GM23338 (cell line): Measurements from ENCODE around the gene SNTG2. TPM values are rescaled to one million over a fixed set of nuclear protein-coding genes. Genes with fewer than 3 reads are reported as not detected.

Source experiments
- ATAC-seq: fragments of 200-7000 bp; cut with Tn5 transposase; 3 replicates; pipeline ENCODE4 v1.9.1; 2020
- DNase-seq: peaks from one replicate; pipeline ENCODE4 v3.0.0-alpha.2; 2015; ENCODE audit warnings: low spot score
- H2AFZ ChIP-seq: fragments of 200-600 bp; sonication (generic); 2 replicates; pipeline ENCODE4 v1.8.0; 2016; ENCODE audit warnings: antibody characterized with exemption, mild to moderate bottlenecking, moderate library complexity
- H3F3A ChIP-seq: fragments of 200-600 bp; sonication (generic); replicated peaks from 2 replicates; pipeline ENCODE4 v1.8.0; 2017; ENCODE audit warnings: antibody characterized with exemption, mixed run types, low read depth
- H3K27ac ChIP-seq: fragments of 200-600 bp; sonication (generic); 2 replicates; pipeline ENCODE4 v1.6.1; 2016; ENCODE audit warnings: low read depth
- H3K27me3 ChIP-seq: fragments of 200-600 bp; sonication (generic); 2 replicates; pipeline ENCODE4 v1.8.0; 2016; ENCODE audit warnings: mild to moderate bottlenecking, mixed run types, moderate library complexity; ENCODE audit not compliant: insufficient read depth
- H3K36me3 ChIP-seq: fragments of 200-600 bp; sonication (generic); 2 replicates; pipeline ENCODE4 v1.8.0; 2016; ENCODE audit warnings: mild to moderate bottlenecking; ENCODE audit not compliant: insufficient read depth
- H3K4me1 ChIP-seq: fragments of 200-600 bp; sonication (generic); 2 replicates; pipeline ENCODE4 v1.8.0; 2016; ENCODE audit warnings: mild to moderate bottlenecking, moderate library complexity; ENCODE audit not compliant: insufficient read depth
- H3K4me2 ChIP-seq: fragments of 200-600 bp; sonication (generic); 2 replicates; pipeline ENCODE4 v1.7.1; 2017; ENCODE audit warnings: mixed run types
- H3K4me3 ChIP-seq: fragments of 200-600 bp; sonication (generic); 2 replicates; pipeline ENCODE4 v1.6.1; 2016; ENCODE audit warnings: mixed run types
- H3K79me2 ChIP-seq: fragments of 200-600 bp; sonication (generic); replicated peaks from 2 replicates; pipeline ENCODE4 v1.8.0; 2017; ENCODE audit warnings: mild to moderate bottlenecking; ENCODE audit not compliant: insufficient read depth
- H3K9me2 ChIP-seq: fragments of 200-600 bp; sonication (generic); 2 replicates; pipeline ENCODE4 v1.8.0; 2017; ENCODE audit not compliant: insufficient read depth
- H4K20me1 ChIP-seq: fragments of 200-600 bp; sonication (generic); replicated peaks from 2 replicates; pipeline ENCODE4 v1.8.0; 2017; ENCODE audit warnings: mild to moderate bottlenecking; ENCODE audit not compliant: insufficient read depth
- H3K27ac Mint-ChIP-seq: 2 replicates; pipeline ENCODE4 v1.8.0; 2020; ENCODE audit warnings: inconsistent platforms, mild to moderate bottlenecking, moderate library complexity, mixed read lengths
- H3K27me3 Mint-ChIP-seq: 3 replicates; pipeline ENCODE4 v1.8.0; 2022; ENCODE audit warnings: low read depth, mild to moderate bottlenecking, moderate library complexity, mixed read lengths, inconsistent platforms; ENCODE audit not compliant: insufficient read depth, poor library complexity
- H3K36me3 Mint-ChIP-seq: 3 replicates; pipeline ENCODE4 v1.8.0; 2021; ENCODE audit warnings: low read depth, mild to moderate bottlenecking, inconsistent platforms, moderate library complexity, mixed read lengths
- H3K4me1 Mint-ChIP-seq: 3 replicates; pipeline ENCODE4 v1.8.0; 2020; ENCODE audit warnings: mild to moderate bottlenecking, inconsistent platforms, mixed read lengths
- H3K4me3 Mint-ChIP-seq: 3 replicates; pipeline ENCODE4 v1.8.0; 2021; ENCODE audit warnings: moderate library complexity, mild to moderate bottlenecking, inconsistent platforms, mixed read lengths
- H3K9me3 Mint-ChIP-seq: 3 replicates; pipeline ENCODE4 v1.8.0; 2020; ENCODE audit warnings: moderate library complexity, mild to moderate bottlenecking, inconsistent platforms, mixed read lengths
- CREB1 ChIP-seq: fragments of 250-450 bp; sonication (Bioruptor Pico); IDR thresholded peaks from 2 replicates; pipeline ENCODE4 v1.5.0; 2020; ENCODE audit warnings: low read depth, mild to moderate bottlenecking, moderate library complexity
- CTCF ChIP-seq, 2 experiments: fragments of 200-600 bp in 1 of 2; sonication (generic) in 1 of 2; conservative IDR thresholded peaks; 2 replicates each; pipeline versions ENCODE4 v1.5.1 to v1.6.1; 2016 to 2017; ENCODE audit warnings: antibody characterized with exemption in 2 of 2, low read depth in 2 of 2, mild to moderate bottlenecking in 2 of 2, moderate library complexity in 1 of 2
- EZH2 ChIP-seq: fragments of 200-600 bp; sonication (generic); IDR thresholded peaks from one replicate; pipeline ENCODE4 v1.8.0; 2017; ENCODE audit warnings: antibody characterized with exemption, mild to moderate bottlenecking, low read depth; ENCODE audit not compliant: unreplicated experiment
- EZH2phosphoT487 ChIP-seq: fragments of 200-600 bp; sonication (generic); IDR thresholded peaks from one replicate; pipeline ENCODE4 v1.8.1; 2018; ENCODE audit warnings: antibody characterized with exemption; ENCODE audit not compliant: unreplicated experiment
- JUNB ChIP-seq: IDR thresholded peaks from one replicate; pipeline ENCODE4 v1.6.1; 2016; ENCODE audit warnings: antibody characterized with exemption; ENCODE audit not compliant: unreplicated experiment
- NANOG ChIP-seq: IDR thresholded peaks from 2 replicates; pipeline ENCODE4 v1.6.1; 2016; ENCODE audit warnings: antibody characterized with exemption, borderline replicate concordance
- POLR2AphosphoS5 ChIP-seq: IDR thresholded peaks from 2 replicates; pipeline ENCODE4 v1.6.1; 2016; ENCODE audit warnings: antibody characterized with exemption, low read depth
- STAT1 ChIP-seq: IDR thresholded peaks from one replicate; pipeline ENCODE4 v1.6.1; 2016; ENCODE audit warnings: antibody characterized with exemption; ENCODE audit not compliant: unreplicated experiment
- ZNF114 ChIP-seq: fragments of 250-450 bp; sonication (Bioruptor Pico); IDR thresholded peaks from 2 replicates; pipeline ENCODE4 v1.5.0; 2020; ENCODE audit warnings: mild to moderate bottlenecking, moderate library complexity
- ZNF331 ChIP-seq: fragments of 250-450 bp; sonication (Bioruptor Pico); IDR thresholded peaks from 2 replicates; pipeline ENCODE4 v1.5.0; 2020; ENCODE audit warnings: low read depth, mild to moderate bottlenecking, moderate library complexity
- ZNF462 ChIP-seq: fragments of 250-450 bp; sonication (Bioruptor Pico); IDR thresholded peaks from 2 replicates; pipeline ENCODE4 v1.5.0; 2020; ENCODE audit warnings: mild to moderate bottlenecking, moderate library complexity
- polyA plus RNA-seq: library from polyadenylated mRNA; unstranded; fragments of >200 nt; fragmentation: Nextera tagmentation; extraction: Ambion mirVana; gene quantifications from 2 replicates; pipeline ENCODE4 v1.2.1, GENCODE V29; 2016
- total RNA-seq: library from RNA; depleted of rRNA; stranded (reverse); fragments of >200 nt; shearing (Covaris generic); gene quantifications from 2 replicates; pipeline ENCODE4 v1.2.3, GENCODE V29; 2014
- TF ChIP-seq, protein P1 (sequence below): IDR thresholded peaks from 2 replicates; pipeline ENCODE4 v1.6.1; 2016; ENCODE audit warnings: antibody characterized with exemption
- TF ChIP-seq, protein P2 (sequence below): IDR thresholded peaks from one replicate; pipeline ENCODE4 v1.6.1; 2018; ENCODE audit warnings: antibody characterized with exemption; ENCODE audit not compliant: unreplicated experiment

Gene SNTG2
- total and polyA plus RNA-seq, 2 experiments from 2014 or later = 27.5 to 60.4 TPM

DNA sequence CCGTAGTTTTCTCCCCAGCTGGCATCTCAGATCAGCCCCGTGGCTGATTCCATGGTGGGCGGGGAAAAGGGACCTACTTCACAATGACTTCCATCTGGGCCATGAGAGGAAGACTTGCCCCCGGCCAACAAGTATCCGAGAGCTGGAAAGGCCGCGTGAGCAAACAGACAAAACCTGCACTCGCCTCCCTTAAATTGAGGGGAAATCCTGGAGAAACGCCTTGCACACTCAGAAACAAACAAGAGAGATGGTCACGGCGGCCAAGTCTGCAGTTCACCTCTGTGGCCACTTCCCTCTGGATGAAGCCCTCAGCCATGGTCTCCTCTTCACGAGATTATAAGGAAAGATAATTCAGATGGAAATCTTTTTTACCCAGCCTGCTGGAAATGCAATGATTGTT, 423.2 kb downstream of the SNTG2 start:
- ATAC-seq = no peak
- DNase-seq = no peak

More for the DNA sequence above, 423.2 kb downstream of the SNTG2 start:
- no peaks in the 10 kb centered on the region for H3K36me3 Mint-ChIP-seq
- Histone ChIP-seq H3K4me3 (no peak overlapping the region), H3K4me2 (no peak overlapping the region), H3F3A (no peaks in the 10 kb centered on the region), H4K20me1 (no peaks in the 10 kb centered on the region; the same call in 1 of the 2 replicates), H3K4me1 (no peaks in the 10 kb centered on the region), H3K27me3 (no peaks in the 10 kb centered on the region), H3K9me2 (no peaks in the 10 kb centered on the region), H3K36me3 (no peaks in the 10 kb centered on the region), H3K27ac (no peak overlapping the region), H3K79me2 (no peaks in the 10 kb centered on the region), H2AFZ (no peak overlapping the region)
- no peak overlapping the region for H3K27ac Mint-ChIP-seq
- TF ChIP-seq CTCF (conservative IDR thresholded peaks at IDR 0.05; ENCODE audit: low read depth in 2 of 2) (no peak), NANOG (no peak), CREB1 (CRISPR knock-in tag) (no peak), EZH2 (no peak), ZNF331 (CRISPR knock-in tag) (no peak), STAT1 (no peak), EZH2phosphoT487 (no peak), ZNF114 (no peak), ZNF462 (no peak), POLR2AphosphoS5 (no peak), JUNB (no peak)
- TF ChIP-seq, protein P1, sequence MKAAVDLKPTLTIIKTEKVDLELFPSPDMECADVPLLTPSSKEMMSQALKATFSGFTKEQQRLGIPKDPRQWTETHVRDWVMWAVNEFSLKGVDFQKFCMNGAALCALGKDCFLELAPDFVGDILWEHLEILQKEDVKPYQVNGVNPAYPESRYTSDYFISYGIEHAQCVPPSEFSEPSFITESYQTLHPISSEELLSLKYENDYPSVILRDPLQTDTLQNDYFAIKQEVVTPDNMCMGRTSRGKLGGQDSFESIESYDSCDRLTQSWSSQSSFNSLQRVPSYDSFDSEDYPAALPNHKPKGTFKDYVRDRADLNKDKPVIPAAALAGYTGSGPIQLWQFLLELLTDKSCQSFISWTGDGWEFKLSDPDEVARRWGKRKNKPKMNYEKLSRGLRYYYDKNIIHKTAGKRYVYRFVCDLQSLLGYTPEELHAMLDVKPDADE = no peak
- TF ChIP-seq, protein P2, sequence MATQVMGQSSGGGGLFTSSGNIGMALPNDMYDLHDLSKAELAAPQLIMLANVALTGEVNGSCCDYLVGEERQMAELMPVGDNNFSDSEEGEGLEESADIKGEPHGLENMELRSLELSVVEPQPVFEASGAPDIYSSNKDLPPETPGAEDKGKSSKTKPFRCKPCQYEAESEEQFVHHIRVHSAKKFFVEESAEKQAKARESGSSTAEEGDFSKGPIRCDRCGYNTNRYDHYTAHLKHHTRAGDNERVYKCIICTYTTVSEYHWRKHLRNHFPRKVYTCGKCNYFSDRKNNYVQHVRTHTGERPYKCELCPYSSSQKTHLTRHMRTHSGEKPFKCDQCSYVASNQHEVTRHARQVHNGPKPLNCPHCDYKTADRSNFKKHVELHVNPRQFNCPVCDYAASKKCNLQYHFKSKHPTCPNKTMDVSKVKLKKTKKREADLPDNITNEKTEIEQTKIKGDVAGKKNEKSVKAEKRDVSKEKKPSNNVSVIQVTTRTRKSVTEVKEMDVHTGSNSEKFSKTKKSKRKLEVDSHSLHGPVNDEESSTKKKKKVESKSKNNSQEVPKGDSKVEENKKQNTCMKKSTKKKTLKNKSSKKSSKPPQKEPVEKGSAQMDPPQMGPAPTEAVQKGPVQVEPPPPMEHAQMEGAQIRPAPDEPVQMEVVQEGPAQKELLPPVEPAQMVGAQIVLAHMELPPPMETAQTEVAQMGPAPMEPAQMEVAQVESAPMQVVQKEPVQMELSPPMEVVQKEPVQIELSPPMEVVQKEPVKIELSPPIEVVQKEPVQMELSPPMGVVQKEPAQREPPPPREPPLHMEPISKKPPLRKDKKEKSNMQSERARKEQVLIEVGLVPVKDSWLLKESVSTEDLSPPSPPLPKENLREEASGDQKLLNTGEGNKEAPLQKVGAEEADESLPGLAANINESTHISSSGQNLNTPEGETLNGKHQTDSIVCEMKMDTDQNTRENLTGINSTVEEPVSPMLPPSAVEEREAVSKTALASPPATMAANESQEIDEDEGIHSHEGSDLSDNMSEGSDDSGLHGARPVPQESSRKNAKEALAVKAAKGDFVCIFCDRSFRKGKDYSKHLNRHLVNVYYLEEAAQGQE = no peak
- H3K27me3 Mint-ChIP-seq = peaks cover 3% of the 10 kb centered on the region
- H3K4me1 Mint-ChIP-seq = no peaks in the 10 kb centered on the region
- H3K9me3 Mint-ChIP-seq = no peaks in the 10 kb centered on the region
- no peak overlapping the region for H3K4me3 Mint-ChIP-seq
